ENCODE measurements around the gene OR9K2.
"Not testable (repeated sequence)": the region's sequence is repeated elsewhere in the genome, so short reads cannot be mapped to it uniquely, and the experiment has no call there.

OR9K2 gene

DNA sequence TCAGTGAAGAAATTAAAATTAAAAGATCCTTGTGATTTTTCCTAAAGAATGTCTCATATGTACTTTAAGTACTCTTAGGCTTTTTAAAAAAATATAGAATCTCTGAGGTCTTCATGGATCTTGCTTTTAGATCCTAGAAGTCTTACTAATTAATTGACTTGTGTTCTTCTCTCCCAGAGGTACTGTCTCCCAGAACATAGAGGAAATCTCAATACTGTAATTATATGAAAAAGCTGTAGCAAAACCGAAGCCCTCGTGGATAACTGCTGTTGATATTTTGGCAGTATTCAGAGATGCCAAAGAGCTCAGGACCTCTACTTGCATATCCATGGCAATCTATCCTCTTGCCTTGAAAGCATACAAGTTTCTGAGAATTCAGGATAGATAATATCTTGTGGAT, at the start of gene OR9K2:
Gene OR9K2 (plus strand): TSS at position 301 of the 400 bp plus-strand sequence. CDS start 3,429 bp downstream, outside the sequence.
- no peak for DNase-seq

DNA sequence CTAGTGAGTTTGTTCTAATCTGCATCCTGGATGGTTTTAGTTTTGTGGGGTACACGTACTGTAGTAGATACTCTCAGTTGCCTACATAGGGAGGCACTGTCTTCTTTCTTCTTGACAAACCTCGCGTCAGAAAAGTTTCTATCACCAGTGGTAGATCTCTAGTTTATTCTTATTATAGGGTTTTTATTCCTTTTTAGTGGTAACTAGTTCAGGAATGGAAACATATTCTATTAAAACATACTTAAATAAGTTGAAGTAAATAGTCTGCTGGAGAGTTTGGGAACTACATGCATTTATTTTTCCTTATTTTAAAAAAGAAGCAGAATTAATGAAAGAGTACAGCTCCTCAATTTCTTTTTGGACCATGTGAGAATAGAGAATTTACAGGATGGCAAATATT, 33.6 kb upstream of the OR9K2 start:
- DNase-seq, result no peak

GRCh38 chr12:55112378-55112875, 13.8 kb upstream of the OR9K2 start:
- DNase-seq, result no peak

DNA sequence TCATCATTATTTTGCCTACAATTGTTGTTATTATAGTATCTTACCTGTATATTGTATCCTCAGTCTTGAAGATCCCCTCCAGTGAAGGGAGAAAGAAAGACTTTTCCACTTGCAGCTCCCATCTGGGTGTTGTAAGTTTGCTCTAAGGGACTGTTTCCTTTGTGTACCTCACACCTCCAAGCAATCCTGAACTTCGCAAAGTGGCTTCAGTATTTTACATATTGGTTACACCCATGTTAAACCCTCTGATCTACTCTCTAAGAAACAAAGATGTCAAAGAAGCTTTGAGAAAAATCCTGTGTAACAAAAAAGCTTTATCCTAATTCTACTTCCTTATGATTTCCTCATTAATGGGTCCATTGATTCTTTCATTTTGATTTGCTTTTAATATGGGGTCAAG, 10.1 kb upstream of the OR9K2 start:
- DNase-seq, result no peak

GRCh38 chr12:55132816-55133215, 6.6 kb downstream of the OR9K2 start:
- DNase-seq, result no peak

- peak; percentile 28 for DNase-seq
These were observed 16.7 kb downstream of the OR9K2 start for GRCh38 chr12:55142669-55143565.

GRCh38 chr12:55143566-55143870, 17.3 kb downstream of the OR9K2 start:
- no peak for DNase-seq

DNA sequence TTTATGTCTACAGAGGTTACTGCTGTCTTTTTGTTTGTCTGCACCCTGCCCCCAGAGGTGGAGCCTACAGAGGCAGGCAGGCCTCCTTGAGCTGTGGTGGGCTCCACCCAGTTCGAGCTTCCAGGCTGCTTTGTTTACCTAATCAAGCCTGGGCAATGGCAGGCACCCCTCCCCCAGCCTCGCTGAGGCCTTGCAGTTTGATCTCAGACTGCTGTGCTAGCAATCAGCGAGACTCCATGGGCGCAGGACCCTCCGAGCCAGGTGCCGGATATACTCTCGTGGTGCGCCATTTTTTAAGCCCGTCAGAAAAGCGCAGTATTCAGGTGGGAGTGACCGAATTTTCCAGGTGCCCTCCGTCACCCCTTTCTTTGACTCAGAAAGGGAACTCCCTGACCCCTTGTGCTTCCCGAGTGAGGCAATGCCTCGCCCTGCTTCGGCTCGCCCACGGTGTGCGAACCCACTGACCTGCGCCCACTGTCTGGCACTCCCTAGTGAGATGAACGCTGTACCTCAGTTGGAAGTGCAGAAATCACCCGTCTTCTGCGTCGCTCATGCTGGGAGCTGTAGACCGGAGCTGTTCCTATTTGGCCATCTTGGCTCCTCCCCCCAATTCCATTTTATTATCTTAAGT, 40.9 kb downstream of the OR9K2 start:
- not testable (repeated sequence) for DNase-seq

- no peak for DNase-seq
These were observed 45.2 kb downstream of the OR9K2 start for GRCh38 chr12:55171445-55171844.

DNA sequence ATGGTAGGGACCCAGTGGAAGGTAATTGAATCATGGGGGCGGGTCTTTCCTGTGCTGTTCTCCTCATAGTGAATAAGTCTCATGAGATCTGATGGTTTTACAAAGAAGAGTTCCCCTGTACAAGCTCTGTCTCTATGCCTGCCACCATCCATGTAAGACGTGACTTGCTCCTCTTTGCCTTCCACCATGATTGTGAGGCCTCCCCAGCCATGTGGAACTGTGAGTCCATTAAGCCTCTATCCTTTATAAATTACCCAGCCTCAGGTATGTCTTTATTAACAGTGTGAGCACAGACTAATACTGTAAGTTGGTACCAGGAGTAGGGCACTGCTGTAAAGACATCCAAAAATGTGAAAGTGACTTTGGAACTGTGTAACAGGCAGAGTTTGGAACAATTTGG, 45.6 kb downstream of the OR9K2 start:
- DNase-seq, result not testable (repeated sequence)

GRCh38 chr12:55172686-55173085, 46.5 kb downstream of the OR9K2 start:
- no peak for DNase-seq

GRCh38 chr12:55173456-55173855, 47.2 kb downstream of the OR9K2 start:
- DNase-seq, result no peak

Data from NCI-H1092 (cell line).